ENCODE data around the gene MESP2. TPM values are rescaled to one million over a fixed set of nuclear protein-coding genes. Genes with fewer than 3 reads are reported as not detected.

MESP2 gene
- total and polyA plus RNA-seq, 2 donors (not counting 1 experiment from before 2014, with no cell fraction given), result 0.99 TPM; not detected in 1

DNA sequence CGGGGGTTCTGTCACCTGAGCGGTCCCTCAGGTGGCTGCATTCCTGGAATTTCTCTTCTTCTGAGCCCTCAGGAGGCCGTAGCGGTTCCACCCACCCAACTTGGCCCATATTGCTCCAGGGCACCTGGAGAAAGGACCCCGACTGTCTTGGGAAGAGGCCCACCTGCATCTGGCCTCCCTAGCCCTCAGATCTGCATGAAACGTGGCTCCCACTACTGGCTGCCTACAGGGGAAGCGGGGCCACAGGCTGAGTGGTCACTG, 48.4 kb downstream of the MESP2 start:
- Histone ChIP-seq H3K27ac (ENCODE audit: insufficient read depth, low read length) (no peak overlapping the region), H4K20me1 (ENCODE audit: control insufficient read depth, extremely low read depth, insufficient read depth, low read length) (no peaks in the 10 kb centered on the region), H3K9me3 (ENCODE audit: control insufficient read depth, insufficient read depth, low read depth, low read length) (no peaks in the 10 kb centered on the region), H3K79me2 (ENCODE audit: control insufficient read depth, insufficient read depth, low read length) (no peaks in the 10 kb centered on the region), H2AFZ (ENCODE audit: low read length) (no peak overlapping the region), H3K27me3 (ENCODE audit: control insufficient read depth, insufficient read depth, low read length) (no peaks in the 10 kb centered on the region), H3K4me3 (replicated peaks in 1 of 4; ENCODE audit: control extremely low read depth in 1 of 4, insufficient read depth in 1 of 4, low read depth in 3 of 4, low read length in 4 of 4) (no peak overlapping the region), H3K9ac (ENCODE audit: insufficient read depth, low read length) (no peak overlapping the region), H3K36me3 (ENCODE audit: control insufficient read depth, insufficient read depth, low read length) (no peaks in the 10 kb centered on the region), H3K4me2 (ENCODE audit: extremely low read depth, insufficient read depth, low read length) (no peak overlapping the region), H3K4me1 (ENCODE audit: control insufficient read depth, extremely low read depth, insufficient read depth, low read length) (peaks cover 45% of the 10 kb centered on the region)
- no peak for TF ChIP-seq EZH2 (IDR thresholded peaks at IDR 0.05; ENCODE audit: low read length, missing control alignments)
- TF ChIP-seq, protein P1, sequence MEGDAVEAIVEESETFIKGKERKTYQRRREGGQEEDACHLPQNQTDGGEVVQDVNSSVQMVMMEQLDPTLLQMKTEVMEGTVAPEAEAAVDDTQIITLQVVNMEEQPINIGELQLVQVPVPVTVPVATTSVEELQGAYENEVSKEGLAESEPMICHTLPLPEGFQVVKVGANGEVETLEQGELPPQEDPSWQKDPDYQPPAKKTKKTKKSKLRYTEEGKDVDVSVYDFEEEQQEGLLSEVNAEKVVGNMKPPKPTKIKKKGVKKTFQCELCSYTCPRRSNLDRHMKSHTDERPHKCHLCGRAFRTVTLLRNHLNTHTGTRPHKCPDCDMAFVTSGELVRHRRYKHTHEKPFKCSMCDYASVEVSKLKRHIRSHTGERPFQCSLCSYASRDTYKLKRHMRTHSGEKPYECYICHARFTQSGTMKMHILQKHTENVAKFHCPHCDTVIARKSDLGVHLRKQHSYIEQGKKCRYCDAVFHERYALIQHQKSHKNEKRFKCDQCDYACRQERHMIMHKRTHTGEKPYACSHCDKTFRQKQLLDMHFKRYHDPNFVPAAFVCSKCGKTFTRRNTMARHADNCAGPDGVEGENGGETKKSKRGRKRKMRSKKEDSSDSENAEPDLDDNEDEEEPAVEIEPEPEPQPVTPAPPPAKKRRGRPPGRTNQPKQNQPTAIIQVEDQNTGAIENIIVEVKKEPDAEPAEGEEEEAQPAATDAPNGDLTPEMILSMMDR (conservative IDR thresholded peaks at IDR 0.05 in 1 of 2, IDR thresholded peaks at IDR 0.05 in 1 of 2; ENCODE audit: low read depth in 1 of 2, low read length in 2 of 2), result no peak
- DNase-seq (ENCODE audit: low read depth in 2 of 2), result no peak

DNA sequence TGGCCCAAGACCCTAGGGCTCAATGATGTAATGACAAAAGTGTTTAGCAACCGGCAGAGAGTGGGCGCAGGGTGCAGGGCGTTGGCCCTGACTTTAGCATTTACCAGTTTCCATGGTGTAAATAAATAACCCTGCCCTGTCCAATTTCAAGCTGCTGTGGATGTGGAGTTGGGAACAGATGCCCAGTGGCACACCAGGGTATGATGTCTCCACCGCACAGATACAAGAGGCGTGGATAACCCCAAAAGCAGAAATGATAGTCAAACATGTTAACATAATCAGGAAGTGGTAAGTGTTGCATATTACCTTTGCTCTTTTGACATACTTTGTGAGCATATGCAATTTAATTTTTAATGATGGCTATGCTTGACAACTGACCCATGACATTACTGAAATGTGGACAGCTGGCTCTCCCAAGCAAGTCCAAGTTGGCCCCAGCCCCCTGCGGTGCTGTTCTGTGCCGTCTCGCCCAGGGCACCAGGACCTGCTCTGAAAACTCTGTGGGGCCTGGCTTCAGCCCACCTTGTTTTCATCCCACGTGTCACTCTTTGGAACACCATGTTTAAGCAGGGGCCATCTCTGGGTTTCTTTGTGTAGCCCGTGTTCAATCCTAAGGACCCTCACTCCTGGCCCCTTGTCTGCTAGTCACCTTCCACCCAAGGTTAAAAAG, 49.3 kb downstream of the MESP2 start:
- H3K4me1 ChIP-seq (ENCODE audit: control insufficient read depth, extremely low read depth, insufficient read depth, low read length), result peaks cover 49% of the 10 kb centered on the region
- TF ChIP-seq, protein P1 (conservative IDR thresholded peaks at IDR 0.05 in 1 of 2, IDR thresholded peaks at IDR 0.05 in 1 of 2; ENCODE audit: low read depth in 1 of 2, low read length in 2 of 2), result no peak
- no peak for TF ChIP-seq EZH2 (IDR thresholded peaks at IDR 0.05; ENCODE audit: low read length, missing control alignments)
- H3K27ac ChIP-seq (ENCODE audit: insufficient read depth, low read length), result no peak overlapping the region
- H3K4me3 ChIP-seq (replicated peaks in 1 of 4; ENCODE audit: control extremely low read depth in 1 of 4, insufficient read depth in 1 of 4, low read depth in 3 of 4, low read length in 4 of 4), result no peak overlapping the region
- H2AFZ ChIP-seq (ENCODE audit: low read length), result no peak overlapping the region
- H3K27me3 ChIP-seq (ENCODE audit: control insufficient read depth, insufficient read depth, low read length), result no peaks in the 10 kb centered on the region
- no peaks in the 10 kb centered on the region for H3K79me2 ChIP-seq (ENCODE audit: control insufficient read depth, insufficient read depth, low read length)
- H3K4me2 ChIP-seq (ENCODE audit: extremely low read depth, insufficient read depth, low read length), result no peak overlapping the region
- no peak overlapping the region for H3K9ac ChIP-seq (ENCODE audit: insufficient read depth, low read length)
- DNase-seq (ENCODE audit: low read depth in 2 of 2), result no peak
- no peaks in the 10 kb centered on the region for H3K36me3 ChIP-seq (ENCODE audit: control insufficient read depth, insufficient read depth, low read length)
- H4K20me1 ChIP-seq (ENCODE audit: control insufficient read depth, extremely low read depth, insufficient read depth, low read length), result no peaks in the 10 kb centered on the region
- H3K9me3 ChIP-seq (ENCODE audit: control insufficient read depth, insufficient read depth, low read depth, low read length), result no peaks in the 10 kb centered on the region

DNA sequence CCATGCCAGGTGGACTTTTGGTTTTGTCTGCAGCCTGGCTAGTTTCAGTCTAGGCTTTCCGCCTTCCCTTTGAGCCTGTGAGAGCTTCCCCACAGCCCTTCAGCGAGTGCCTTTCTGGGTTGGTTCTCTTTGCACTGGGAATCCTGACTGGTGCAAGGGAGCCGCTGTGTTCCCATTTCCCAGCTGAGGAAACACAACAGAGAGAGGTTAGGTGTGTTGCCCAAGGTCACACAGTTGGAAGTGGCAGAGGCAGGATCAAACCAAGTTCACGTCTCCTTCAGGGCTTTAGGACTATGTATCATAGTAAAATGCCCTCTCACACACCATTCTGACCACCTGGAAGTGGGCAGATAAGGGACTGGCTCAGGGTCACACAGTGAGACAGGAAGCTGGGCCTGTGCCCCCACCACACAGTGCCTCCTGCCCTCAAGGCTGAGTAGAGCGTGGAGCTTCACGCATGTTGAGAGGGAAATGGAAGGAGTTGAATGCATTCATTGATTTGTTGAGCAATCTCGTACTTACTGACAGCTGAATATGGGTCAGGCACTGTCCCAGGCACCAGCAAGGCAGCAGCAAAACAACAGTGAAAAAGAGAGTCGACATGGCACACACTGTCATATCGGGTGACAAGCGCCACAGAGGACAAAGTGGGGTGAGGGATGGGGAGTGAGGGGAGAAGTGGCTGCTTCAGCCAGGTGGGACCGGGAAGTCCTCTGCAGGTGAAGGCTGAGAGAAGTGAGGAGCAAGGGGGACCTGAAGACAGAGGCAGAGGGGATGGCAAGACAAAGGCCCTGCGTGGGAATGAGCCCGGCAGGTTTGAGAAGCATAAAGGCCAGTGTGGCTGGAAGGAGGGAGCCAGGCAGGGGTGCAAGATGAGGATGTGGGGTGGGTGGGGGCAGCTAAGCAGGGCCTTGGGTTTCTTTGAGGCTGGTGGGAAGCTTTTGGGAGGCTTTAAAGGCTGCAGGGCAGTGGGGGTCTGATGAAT, 50.8 kb downstream of the MESP2 start:
- no peak overlapping the region for H3K9ac ChIP-seq (ENCODE audit: insufficient read depth, low read length)
- H3K79me2 ChIP-seq (ENCODE audit: control insufficient read depth, insufficient read depth, low read length), result no peaks in the 10 kb centered on the region
- H3K4me3 ChIP-seq (replicated peaks in 1 of 4; ENCODE audit: control extremely low read depth in 1 of 4, insufficient read depth in 1 of 4, low read depth in 3 of 4, low read length in 4 of 4), result no peak overlapping the region
- H2AFZ ChIP-seq (ENCODE audit: low read length), result no peak overlapping the region
- no peak for DNase-seq (ENCODE audit: low read depth in 2 of 2)
- no peaks in the 10 kb centered on the region for H4K20me1 ChIP-seq (ENCODE audit: control insufficient read depth, extremely low read depth, insufficient read depth, low read length)
- H3K9me3 ChIP-seq (ENCODE audit: control insufficient read depth, insufficient read depth, low read depth, low read length), result no peaks in the 10 kb centered on the region
- no peak overlapping the region for H3K27ac ChIP-seq (ENCODE audit: insufficient read depth, low read length)
- H3K4me2 ChIP-seq (ENCODE audit: extremely low read depth, insufficient read depth, low read length), result no peak overlapping the region
- H3K27me3 ChIP-seq (ENCODE audit: control insufficient read depth, insufficient read depth, low read length), result no peaks in the 10 kb centered on the region
- no peaks in the 10 kb centered on the region for H3K36me3 ChIP-seq (ENCODE audit: control insufficient read depth, insufficient read depth, low read length)
- no peak for TF ChIP-seq EZH2 (IDR thresholded peaks at IDR 0.05; ENCODE audit: low read length, missing control alignments)
- TF ChIP-seq, protein P1 (conservative IDR thresholded peaks at IDR 0.05 in 1 of 2, IDR thresholded peaks at IDR 0.05 in 1 of 2; ENCODE audit: low read depth in 1 of 2, low read length in 2 of 2), result no peak
- H3K4me1 ChIP-seq (ENCODE audit: control insufficient read depth, extremely low read depth, insufficient read depth, low read length), result peaks cover 41% of the 10 kb centered on the region
